NCI-H1105 (cell line): Measurements from ENCODE around the gene CAMKMT.

Experiments
- DNase-seq: peaks from one replicate; lab custom pipeline; 2025; lab: John Stamatoyannopoulos, UW

The CAMKMT gene

GRCh38 chr2:44691174-44691785 lies 329.5 kb downstream of the CAMKMT start:
- no peak for DNase-seq

DNA sequence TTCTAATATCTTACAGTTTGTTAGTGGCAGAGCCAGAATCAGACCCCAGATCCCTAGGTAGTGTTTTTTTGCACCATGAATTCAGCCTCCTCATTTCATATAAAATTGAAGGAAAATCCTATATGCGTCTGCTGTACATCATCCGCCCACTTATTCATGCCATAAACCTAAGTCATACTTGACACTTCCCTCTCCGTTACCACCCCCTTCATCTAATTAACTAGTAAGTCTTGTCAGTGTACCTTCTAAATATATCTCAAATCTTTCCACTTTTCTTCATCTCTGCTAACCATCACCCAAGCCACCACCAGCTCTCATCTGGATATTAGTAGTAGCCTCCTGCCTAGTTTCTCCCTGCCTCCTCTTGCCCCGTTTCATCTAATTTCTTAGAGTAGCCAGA lies 331.1 kb downstream of the CAMKMT start:
- no peak for DNase-seq

DNA sequence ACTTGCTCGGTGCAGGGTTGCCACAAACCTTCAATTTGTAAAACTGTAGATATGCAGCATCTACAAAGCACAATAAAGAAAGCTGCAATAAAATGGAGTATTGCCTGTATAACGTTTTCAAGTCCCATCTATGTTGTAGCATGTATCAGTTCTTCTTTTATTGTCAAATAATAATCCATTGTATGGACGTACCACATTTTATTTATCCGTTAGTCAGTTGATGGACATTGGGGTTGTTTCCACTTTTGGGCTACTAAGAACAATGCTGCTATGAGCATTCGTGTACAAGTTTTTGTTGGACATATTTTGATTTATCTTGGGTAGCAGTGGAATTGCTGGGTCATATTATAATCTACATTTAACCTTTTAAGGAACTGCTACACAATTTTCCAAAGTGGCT lies 339.1 kb downstream of the CAMKMT start:
- no peak for DNase-seq

GRCh38 chr2:44705356-44705755 lies 343.6 kb downstream of the CAMKMT start:
- DNase-seq: no peak

DNA sequence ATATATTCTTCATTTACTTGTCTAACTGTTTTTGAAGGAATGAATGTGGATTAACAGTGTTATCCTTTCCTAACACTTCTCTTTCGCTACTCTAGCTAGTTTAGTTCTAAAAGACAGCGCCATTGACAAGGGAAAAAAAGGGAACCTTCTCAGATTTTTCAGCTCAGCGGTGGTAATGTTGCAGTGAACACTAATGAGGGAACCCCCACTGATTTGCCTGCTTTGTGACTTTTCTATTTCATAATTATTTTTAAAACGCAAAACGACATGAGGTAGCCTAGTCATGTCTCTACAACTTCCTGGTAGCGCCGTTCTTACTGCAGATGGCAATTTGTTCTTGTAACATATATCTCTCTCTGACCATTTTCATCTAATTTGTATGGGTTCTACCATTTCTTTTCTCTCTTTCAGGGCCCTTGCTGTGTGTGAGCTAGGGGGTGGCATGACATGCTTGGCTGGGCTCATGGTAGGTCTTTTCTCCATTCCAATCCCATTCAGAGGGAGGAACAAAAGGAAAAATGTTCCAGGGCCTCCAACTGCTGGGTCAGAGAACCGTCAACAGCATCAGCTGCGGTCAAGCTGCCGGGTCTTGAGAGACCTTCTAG lies 344.2 kb downstream of the CAMKMT start:
- no peak for DNase-seq

- DNase-seq: no peak
These were observed 345.2 kb downstream of the CAMKMT start for GRCh38 chr2:44706681-44707553.

GRCh38 chr2:44707945-44708660 lies 346.4 kb downstream of the CAMKMT start:
- DNase-seq: peak; percentile 58

- DNase-seq: no peak
These were observed 346.9 kb downstream of the CAMKMT start for GRCh38 chr2:44708661-44709000.

- no peak for DNase-seq
These were observed 351.4 kb downstream of the CAMKMT start for GRCh38 chr2:44713170-44713569.

- no peak for DNase-seq
These were observed 353.9 kb downstream of the CAMKMT start for GRCh38 chr2:44715671-44716081.

GRCh38 chr2:44716131-44716530 lies 354.4 kb downstream of the CAMKMT start:
- DNase-seq: no peak

DNA sequence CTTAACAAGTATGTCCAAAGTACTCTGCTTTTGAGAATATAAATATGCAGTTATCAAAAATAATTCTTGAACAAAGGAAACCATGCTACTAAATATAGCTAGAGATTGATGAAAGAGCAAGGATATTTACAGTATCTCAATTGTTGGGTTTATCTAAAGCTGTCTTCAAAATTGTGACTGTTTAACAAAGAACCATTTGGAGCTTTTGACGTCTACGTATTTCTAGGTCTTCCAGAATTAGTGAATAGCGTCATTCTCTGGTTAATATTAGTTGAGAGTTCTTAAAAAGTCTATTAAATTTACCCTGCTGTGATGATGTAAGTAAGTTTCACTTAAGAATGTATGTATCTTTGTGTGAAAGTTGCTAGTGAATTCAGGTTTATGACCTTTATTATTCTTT lies 356.7 kb downstream of the CAMKMT start:
- DNase-seq: no peak

DNA sequence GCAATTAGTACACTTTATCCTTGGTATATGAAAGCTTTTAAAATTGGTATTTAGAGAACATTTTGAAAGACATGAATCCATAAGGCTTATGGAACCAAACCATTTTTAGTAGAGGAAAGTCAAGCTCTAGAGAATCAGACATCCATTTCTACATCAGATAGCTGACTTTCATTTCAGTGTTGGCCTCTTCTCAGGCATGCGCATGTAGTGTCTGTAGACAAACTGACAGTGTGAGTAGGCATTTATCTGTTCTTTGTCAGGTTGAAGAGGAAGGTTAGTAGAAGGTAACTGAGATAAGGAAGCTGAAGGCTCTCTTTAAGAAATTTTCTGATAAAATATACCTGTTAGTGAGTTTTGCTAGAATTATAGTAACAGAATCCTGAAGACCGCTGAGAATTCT lies 357.8 kb downstream of the CAMKMT start:
- DNase-seq: no peak

- DNase-seq: no peak
These were observed 360.4 kb downstream of the CAMKMT start for GRCh38 chr2:44722026-44722625.

GRCh38 chr2:44723921-44724320 lies 362.2 kb downstream of the CAMKMT start:
- no peak for DNase-seq

DNA sequence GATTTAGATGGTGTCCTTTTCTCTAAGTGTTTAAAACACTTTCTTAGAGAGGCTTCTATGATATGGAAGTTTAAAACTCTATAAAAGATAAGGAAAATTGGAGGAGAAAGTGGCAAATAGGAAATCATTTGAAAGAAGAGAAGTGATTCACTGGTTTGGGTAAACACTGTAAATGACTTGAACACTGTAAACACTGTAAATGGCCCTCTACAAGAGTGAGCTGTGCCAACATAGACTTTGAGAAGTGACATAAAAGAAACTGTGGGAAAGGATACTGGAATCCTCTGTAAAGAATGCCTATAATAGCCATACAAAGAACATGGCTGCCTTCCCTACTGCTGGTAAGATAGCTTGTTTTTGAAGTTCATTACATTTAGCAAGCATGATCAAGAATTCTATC lies 368.8 kb downstream of the CAMKMT start:
- no peak for DNase-seq

DNA sequence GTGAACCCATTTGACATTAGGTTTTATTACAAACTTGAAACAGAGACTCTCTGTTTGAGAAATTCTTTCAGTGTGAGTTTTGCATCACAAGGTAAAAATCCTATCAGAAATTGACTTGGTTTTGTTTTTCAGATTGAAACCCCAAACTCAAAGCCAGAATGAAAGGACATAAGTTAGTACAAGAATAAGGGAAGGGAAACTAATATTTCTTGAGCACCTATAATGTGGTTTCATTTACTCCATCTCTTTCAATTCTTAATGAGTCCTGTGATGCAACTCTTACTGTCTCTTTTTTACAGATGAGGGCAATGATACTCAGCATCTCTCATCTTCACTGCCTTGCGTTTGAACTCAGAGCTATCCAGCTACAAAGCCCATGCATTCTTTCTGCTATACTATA lies 369.8 kb downstream of the CAMKMT start:
- no peak for DNase-seq

GRCh38 chr2:44736270-44736942 lies 374.7 kb downstream of the CAMKMT start:
- no peak for DNase-seq

- DNase-seq: no peak
These were observed 378.9 kb downstream of the CAMKMT start for GRCh38 chr2:44740678-44741077.

- DNase-seq: no peak
These were observed 379.8 kb downstream of the CAMKMT start for GRCh38 chr2:44741507-44741906.

GRCh38 chr2:44742057-44742456 lies 380.3 kb downstream of the CAMKMT start:
- no peak for DNase-seq

DNA sequence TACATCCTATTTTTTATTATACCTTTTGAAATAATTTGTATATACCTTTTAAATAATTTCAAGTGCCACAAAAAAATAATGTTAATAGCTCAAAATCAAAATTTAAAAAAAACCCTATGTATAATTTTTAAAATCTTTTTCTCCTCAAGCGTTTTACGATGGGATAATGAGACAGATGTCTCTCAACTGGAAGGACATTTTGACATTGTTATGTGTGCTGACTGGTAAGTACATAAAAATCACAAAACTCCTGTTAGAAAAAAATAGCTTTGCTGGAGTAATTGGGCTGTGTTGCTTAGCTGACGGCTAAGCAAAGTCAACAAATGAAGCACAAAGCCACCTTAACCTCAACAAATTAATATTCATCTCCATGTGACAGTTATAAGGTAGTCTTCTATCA lies 381.7 kb downstream of the CAMKMT start:
- DNase-seq: no peak
